GM12801 (cell line): ENCODE results near the gene CDK18.

ENCODE experiments used
- CTCF ChIP-seq: IDR thresholded peaks from one replicate; pipeline ENCODE4 v1.5.1; 2011; ENCODE audit warnings: control low read depth; ENCODE audit not compliant: insufficient read length; ENCODE audit errors: extremely low read depth

The CDK18 gene

GRCh38 chr1:205569411-205570172 lies 65.1 kb downstream of the CDK18 start:
- TF ChIP-seq CTCF: no peak

GRCh38 chr1:205570173-205570501 lies 65.7 kb downstream of the CDK18 start:
- no peak for TF ChIP-seq CTCF

- no peak for TF ChIP-seq CTCF
These were observed 66.5 kb downstream of the CDK18 start for GRCh38 chr1:205570796-205571537.

GRCh38 chr1:205571747-205572146 lies 67.3 kb downstream of the CDK18 start:
- no peak for TF ChIP-seq CTCF

GRCh38 chr1:205572421-205572820 lies 68.0 kb downstream of the CDK18 start:
- TF ChIP-seq CTCF: no peak

- no peak for TF ChIP-seq CTCF
These were observed 70.9 kb downstream of the CDK18 start for GRCh38 chr1:205575294-205575885.

DNA sequence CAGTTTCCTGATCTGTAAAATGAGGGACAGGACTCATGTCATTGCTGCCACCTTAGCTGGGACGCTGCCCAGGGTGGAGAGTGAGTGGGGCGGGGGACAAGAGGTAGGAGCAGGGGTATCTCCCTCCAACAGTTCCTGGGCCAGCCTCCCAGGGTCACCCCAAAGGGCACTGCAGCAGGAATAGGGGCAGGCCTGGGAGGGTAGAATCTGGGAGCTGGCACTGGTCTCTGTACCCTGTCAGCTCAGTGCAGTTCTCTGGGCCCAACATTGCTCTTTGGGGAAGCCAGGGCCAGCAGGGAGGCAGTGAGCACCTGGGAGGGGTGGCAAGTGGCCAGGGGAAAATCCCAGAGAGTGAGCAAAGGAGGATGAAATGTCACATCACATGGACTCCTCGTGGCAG lies 71.5 kb downstream of the CDK18 start:
- no peak for TF ChIP-seq CTCF
